ENCODE results near the gene CAPSL.
"Not testable (repeated sequence)": the region's sequence is repeated elsewhere in the genome, so short reads cannot be mapped to it uniquely, and the experiment has no call there.

CAPSL gene

GRCh38 chr5:35876454-35876853 is 62.0 kb downstream of the CAPSL start:
- DNase-seq (ENCODE audit: low read depth) = no peak

- DNase-seq (ENCODE audit: low read depth) = no peak
These were observed 67.8 kb downstream of the CAPSL start for GRCh38 chr5:35870605-35871004.

GRCh38 chr5:35869685-35870277 is 68.6 kb downstream of the CAPSL start:
- DNase-seq (ENCODE audit: low read depth) = no peak

GRCh38 chr5:35867998-35868397 is 70.4 kb downstream of the CAPSL start:
- DNase-seq (ENCODE audit: low read depth) = no peak

DNA sequence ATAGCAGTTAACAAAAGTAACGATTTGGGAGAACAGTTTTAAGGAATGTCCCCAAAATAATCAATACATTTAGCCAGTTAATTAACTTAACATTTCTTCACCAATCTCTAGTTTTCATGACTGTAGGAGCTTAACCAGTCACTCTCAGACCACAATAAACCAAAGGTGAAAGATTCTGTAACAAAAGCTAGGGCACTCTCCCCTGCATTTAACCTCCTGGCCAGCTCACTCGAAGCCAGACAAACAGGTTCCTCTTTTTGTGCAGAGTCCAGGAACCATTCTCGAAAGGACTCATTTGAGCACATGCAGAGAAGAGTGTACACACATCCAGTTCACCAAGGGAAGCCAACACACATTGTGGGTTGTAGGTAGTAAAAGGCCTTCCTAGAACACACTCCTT is 75.3 kb downstream of the CAPSL start:
- no peak for DNase-seq (ENCODE audit: low read depth)

DNA sequence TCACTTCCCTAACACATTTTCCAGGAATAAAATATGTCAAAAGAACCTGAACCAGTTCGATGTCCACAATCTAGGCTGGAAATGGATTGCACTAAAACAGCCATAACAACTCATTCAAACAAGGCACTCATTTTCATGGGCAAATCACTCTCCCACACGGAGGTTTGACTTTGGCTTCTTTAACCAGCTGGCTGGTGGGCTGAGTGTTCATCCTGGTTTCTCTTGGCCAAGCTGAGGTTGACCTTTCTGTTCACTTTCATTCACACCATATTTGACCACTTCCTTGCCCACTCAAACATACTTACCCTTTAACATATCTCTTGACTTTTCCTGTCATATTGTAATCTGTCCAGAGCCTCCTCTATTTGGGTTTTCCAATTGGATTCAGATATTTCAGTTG is 76.3 kb downstream of the CAPSL start:
- DNase-seq (ENCODE audit: low read depth) = no peak

DNA sequence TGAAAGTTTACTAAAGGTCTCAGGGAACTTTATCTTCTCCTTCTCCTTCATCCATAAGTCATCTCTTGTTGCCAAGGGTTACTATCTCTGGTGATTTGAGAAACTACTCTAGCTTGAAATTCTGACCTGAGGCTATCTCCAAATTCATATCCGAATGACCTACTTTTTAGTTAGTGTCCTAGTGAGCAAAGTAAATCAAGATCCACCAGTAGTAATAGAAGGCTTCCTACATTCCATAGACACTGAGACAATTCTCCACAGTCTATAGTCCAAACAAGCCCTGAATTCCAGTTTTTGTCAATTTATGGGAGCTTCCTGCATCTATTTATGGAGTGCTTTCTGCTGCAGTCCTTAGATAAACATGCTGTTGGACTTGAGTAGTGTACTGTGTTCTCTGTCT is 76.7 kb downstream of the CAPSL start:
- no peak for DNase-seq (ENCODE audit: low read depth)

GRCh38 chr5:35860686-35861085 is 77.7 kb downstream of the CAPSL start:
- no peak for DNase-seq (ENCODE audit: low read depth)

DNA sequence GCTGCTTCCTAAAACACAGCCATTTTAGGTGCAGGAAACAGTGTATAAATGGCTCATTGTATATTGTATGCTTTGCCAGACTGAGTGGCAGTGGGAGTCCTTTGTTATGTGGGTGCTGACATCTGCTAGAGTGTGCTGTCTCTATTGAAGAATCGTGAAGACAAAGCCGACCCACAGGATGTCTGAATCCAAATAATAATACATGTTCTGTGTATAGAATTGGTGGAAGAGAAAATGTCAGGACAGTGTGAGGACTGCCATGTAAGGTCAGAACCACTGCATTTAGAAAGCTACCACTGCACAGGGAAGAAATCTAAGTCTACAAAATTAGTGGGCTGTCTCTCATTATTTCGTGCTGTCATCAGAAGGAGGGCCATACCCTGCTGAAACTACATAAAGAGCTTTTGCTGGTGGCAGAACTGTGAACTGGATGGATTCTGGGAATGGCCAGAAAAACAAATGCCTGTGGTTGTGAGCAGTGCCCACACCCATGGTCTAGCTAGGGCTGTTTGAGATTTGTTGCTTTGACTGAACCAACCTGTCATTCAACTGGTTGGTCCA is 79.2 kb downstream of the CAPSL start:
- no peak for DNase-seq (ENCODE audit: low read depth)

GRCh38 chr5:35857606-35858205 is 80.7 kb downstream of the CAPSL start:
- no peak for DNase-seq (ENCODE audit: low read depth)

GRCh38 chr5:35856765-35857351 is 81.6 kb downstream of the CAPSL start, which contains the start of gene IL7R:
IL7R (plus strand) TSS chr5:35856891; CDS start chr5:35856978, 87 bp downstream.
- DNase-seq (ENCODE audit: low read depth) = peak; percentile 36

DNA sequence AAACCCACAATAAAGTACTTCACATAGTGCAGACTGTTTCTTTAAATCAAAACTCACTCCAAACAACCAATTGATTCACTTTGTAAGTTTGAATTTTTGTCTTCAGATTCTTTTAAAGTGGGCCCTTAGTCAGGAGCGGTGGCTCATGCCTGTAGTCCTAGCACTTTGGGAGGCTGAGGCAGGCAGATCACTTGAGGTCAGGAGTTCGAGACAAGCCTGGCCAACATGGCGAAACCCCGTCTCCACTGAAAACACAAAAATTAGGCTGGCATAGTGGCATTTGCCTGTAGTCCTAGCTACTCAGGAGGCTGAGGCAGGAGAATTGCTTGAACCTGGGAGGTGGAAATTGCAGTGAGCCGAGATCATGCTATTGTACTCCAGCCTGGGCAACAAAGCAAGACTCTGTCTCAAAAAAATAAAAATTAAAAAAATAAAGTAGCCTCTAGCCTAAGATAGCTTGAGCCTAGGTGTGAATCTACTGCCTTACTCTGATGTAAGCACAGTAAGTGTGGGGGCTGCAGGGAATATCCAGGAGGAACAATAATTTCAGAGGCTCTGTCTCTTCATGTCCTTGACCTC is 82.1 kb downstream of the CAPSL start:
- DNase-seq (ENCODE audit: low read depth) = not testable (repeated sequence)

- DNase-seq (ENCODE audit: low read depth) = no peak
These were observed 83.2 kb downstream of the CAPSL start for GRCh38 chr5:35855187-35855586.

Data from CMK (cell line).